Choroid plexus epithelial cell (primary cell): Measurements from ENCODE around the gene SAMD8.
"Not testable (repeated sequence)": the region's sequence is repeated elsewhere in the genome, so short reads cannot be mapped to it uniquely, and the experiment has no call there.

Source experiments
- DNase-seq: peaks from one replicate; pipeline ENCODE4 v3.0.0-alpha.2; 2010; ENCODE audit warnings: low read depth
- H3K4me3 ChIP-seq: 2 replicates; pipeline ENCODE4 v1.5.1; 2011; ENCODE audit warnings: low read depth, mild to moderate bottlenecking, control low read depth, low read length, moderate library complexity
- TF ChIP-seq, protein P1 (sequence below): conservative IDR thresholded peaks from 2 replicates; pipeline ENCODE4 v1.5.1; 2011; ENCODE audit warnings: low read depth, mild to moderate bottlenecking, control low read depth, inconsistent platforms, low read length, moderate library complexity

The SAMD8 gene

DNA sequence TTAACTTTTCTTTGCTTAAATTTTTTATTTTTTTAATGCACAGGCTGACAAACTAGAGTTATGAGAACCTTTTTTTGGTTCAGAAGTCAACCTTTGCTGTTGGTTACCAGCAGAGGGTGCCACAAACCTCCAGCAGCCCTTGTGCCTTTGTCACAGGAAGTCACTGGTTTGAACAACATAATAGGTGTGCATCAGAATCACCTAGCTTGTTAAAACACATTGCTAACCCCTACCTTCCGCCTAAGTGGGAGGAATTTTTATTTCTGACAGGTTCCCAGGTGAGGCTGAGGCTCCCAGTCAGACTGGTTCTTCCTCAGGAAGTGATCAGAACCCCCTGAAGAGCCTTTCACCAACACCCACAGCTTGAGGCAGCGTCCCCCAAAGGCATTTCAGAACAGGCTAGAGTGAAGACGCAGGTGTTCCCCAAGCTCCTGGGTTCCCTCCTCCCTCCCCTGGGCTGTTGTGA lies 76.5 kb downstream of the SAMD8 start:
- TF ChIP-seq, protein P1, sequence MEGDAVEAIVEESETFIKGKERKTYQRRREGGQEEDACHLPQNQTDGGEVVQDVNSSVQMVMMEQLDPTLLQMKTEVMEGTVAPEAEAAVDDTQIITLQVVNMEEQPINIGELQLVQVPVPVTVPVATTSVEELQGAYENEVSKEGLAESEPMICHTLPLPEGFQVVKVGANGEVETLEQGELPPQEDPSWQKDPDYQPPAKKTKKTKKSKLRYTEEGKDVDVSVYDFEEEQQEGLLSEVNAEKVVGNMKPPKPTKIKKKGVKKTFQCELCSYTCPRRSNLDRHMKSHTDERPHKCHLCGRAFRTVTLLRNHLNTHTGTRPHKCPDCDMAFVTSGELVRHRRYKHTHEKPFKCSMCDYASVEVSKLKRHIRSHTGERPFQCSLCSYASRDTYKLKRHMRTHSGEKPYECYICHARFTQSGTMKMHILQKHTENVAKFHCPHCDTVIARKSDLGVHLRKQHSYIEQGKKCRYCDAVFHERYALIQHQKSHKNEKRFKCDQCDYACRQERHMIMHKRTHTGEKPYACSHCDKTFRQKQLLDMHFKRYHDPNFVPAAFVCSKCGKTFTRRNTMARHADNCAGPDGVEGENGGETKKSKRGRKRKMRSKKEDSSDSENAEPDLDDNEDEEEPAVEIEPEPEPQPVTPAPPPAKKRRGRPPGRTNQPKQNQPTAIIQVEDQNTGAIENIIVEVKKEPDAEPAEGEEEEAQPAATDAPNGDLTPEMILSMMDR: peak; percentile 86
- no peak overlapping the region for H3K4me3 ChIP-seq
- DNase-seq: peak; percentile 82

DNA sequence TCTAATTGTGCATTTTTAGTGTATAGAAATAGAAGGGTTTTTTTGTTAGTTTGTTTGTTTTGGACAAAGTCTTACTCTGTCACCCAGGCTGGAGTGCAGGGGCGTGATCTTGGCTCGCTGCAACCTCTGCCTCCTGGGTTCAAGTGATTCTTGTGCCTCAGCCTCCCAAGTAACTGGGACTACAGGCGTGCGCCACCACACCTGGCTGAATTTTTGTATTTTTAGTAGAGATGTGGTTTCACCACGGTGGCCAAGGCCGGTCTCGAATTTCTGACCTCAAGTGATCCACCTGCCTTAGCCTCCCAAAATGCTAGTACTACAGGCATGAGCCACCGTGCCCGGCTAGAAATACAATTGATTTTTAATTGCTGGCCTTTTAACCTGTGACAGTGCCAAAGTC lies 77.1 kb downstream of the SAMD8 start:
- H3K4me3 ChIP-seq, DNase-seq: not testable (repeated sequence)

GRCh38 chr10:75189266-75190096 lies 78.0 kb downstream of the SAMD8 start:
- no peak for DNase-seq
- TF ChIP-seq, protein P1: no peak
- H3K4me3 ChIP-seq: no peak overlapping the region

DNA sequence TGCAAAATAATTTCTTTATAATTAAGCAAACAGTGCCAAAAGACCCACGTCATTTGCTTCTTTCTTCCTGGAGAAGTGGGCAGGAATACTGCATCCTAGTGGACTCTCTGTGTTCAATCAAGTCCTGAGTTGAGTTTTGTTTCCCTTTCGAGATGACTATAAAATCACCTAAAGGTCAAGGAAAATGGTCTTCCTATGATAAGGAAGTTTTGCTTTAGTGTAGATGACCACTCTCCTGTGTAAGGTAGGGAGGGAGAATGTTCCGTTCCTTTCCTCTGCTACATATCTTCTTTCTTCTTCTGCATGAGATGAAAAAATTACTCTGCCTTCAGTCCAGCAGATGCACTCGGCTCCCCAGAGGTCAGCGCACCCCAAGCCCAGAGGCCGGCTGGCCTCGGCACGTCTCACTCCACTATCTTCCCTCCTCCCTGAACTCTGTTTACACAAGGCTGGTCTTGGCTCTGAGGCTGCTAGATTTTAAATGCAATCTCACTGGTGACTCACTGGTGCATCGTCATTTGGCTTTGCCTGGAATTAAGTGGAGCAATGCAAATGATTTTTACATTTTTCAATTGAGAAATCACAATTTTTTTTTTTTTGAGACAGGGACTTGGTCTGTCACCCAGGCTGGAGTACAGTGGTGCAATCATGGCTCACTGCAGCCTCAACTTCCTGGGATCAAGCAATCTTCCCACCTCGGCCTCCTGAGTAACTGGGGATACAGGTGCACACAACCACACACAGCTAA lies 80.5 kb downstream of the SAMD8 start:
- H3K4me3 ChIP-seq: peak overlapping the region; percentile 9
- DNase-seq: peak; percentile 88
- TF ChIP-seq, protein P1: no peak

DNA sequence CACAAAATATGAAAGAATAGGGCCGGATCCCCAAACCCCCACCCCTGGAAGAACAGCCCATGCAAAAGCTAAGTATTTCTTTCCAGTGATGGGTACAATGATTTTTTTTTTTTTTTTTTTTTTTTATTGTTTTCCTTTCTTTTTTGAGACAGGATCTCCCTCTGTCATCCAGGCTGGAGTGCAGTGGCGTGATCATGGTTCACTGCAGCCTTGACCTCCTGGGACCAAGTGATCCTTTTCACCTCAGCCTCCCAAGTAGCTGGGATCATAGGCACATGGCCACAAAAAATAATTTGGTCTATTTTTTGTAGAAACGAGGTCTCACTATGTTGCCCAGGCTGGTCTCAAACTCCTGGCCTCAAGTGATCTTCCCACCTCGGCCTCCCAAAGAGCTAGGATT lies 83.2 kb downstream of the SAMD8 start:
- not testable (repeated sequence) for DNase-seq, H3K4me3 ChIP-seq

DNA sequence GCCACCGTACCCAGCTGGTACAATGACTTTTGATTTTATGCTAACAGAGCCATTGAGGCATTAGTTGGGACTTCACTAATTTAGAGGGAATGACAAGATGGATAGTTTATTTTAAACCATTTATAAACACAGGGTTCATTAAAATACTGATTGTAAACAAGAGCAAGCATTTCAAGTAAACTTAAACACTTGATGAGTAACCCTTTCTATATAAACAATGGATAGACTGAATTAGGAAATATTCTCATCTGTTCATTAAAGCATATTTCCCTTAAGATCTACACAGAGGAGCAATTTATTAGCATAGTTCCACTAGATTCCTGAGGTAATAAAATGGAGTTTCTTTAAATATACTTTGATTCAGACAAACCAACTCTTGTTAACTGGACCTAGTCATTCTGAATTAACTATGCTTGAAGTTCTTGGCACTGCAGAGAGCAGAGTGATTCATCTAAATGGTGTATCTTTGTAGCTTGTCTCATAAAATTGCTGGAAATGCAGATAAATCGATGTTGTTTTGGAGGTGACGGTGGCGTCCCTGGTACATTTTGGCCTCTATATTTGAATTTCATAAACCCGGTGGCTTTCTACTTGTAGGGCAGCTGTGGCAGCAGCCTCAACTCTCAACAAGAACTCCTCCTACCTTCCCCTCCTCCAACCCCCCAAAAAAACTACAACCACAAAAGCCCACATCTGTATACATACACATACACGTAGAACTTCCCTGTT lies 83.7 kb downstream of the SAMD8 start:
- TF ChIP-seq, protein P1: no peak
- DNase-seq: peak; percentile 39
- H3K4me3 ChIP-seq: no peak overlapping the region

GRCh38 chr10:75197066-75197465 lies 85.6 kb downstream of the SAMD8 start:
- H3K4me3 ChIP-seq: no peak overlapping the region
- TF ChIP-seq, protein P1: no peak
- no peak for DNase-seq
